ENCODE results near the gene LRP3.

- no peak for TF ChIP-seq CTCF (IDR thresholded peaks at IDR 0.05)
- TF ChIP-seq POLR2A (IDR thresholded peaks at IDR 0.05), result no peak
- TF ChIP-seq POLR2AphosphoS5 (IDR thresholded peaks at IDR 0.05), result no peak
- TF ChIP-seq EP300 (IDR thresholded peaks at IDR 0.05), result no peak
These were observed 3.5 kb downstream of the LRP3 start for GRCh38 chr19:33197591-33198000.

Measured in upper lobe of left lung (tissue), 4 donors.